Type B pancreatic cell (in vitro differentiated cells): ENCODE measurements around the gene STK36. TPM values are rescaled to one million over a fixed set of nuclear protein-coding genes. Genes with fewer than 3 reads are reported as not detected.
A peak's percentile ranks its signal among the peaks of the same experiment; 100 is the strongest.

Experiments used
- DNase-seq: peaks from one replicate; pipeline ENCODE4 v3.0.0; 2021; ENCODE audit warnings: mixed read lengths; ENCODE audit not compliant: unreplicated experiment; ENCODE audit errors: extremely low spot score
- H3K27ac Mint-ChIP-seq: 2 replicates; pipeline ENCODE4 v1.8.0; 2021; ENCODE audit warnings: mild to moderate bottlenecking, mixed read lengths
- H3K27me3 Mint-ChIP-seq: 2 replicates; pipeline ENCODE4 v1.8.0; 2021; ENCODE audit warnings: mixed read lengths
- H3K36me3 Mint-ChIP-seq: 2 replicates; pipeline ENCODE4 v1.8.0; 2021; ENCODE audit warnings: mixed read lengths
- H3K4me1 Mint-ChIP-seq: one replicate; pipeline ENCODE4 v1.8.0; 2021; ENCODE audit warnings: mixed read lengths; ENCODE audit not compliant: unreplicated experiment
- H3K4me3 Mint-ChIP-seq: 2 replicates; pipeline ENCODE4 v1.8.0; 2021; ENCODE audit warnings: mild to moderate bottlenecking, mixed read lengths
- H3K9me3 Mint-ChIP-seq: 2 replicates; pipeline ENCODE4 v1.8.0; 2021; ENCODE audit warnings: mixed read lengths
- total RNA-seq: library from RNA; stranded (reverse); gene quantifications from 2 replicates; pipeline ENCODE4 v1.2.1, GENCODE V29; 2021; ENCODE audit warnings: low replicate concordance
- TF ChIP-seq, protein P1 (sequence below): fragments of 200-600 bp; sonication (generic); conservative IDR thresholded peaks from 2 replicates; pipeline ENCODE4 v1.5.0; 2021; ENCODE audit warnings: antibody characterized with exemption, mild to moderate bottlenecking

The STK36 gene
- total RNA-seq, 1 donor from 2014 or later, result 102 TPM

DNA sequence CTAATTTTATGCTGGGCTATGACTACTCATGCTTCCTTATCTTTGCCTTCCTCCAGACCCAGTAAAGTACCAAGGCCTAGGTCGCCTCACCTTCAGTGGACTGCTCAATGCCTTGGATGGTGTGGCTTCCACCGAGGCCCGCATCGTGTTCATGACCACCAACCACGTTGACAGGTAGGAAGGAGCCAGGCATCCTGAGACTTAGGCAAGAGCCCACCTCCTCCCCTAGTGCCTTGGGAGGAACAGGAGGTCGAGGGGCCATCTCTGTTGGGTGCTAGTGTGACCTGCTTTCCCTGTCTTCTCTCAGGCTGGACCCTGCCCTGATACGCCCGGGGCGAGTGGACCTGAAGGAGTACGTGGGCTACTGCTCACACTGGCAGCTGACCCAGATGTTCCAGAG is 9.1 kb upstream of the STK36 start:
- TF ChIP-seq, protein P1, sequence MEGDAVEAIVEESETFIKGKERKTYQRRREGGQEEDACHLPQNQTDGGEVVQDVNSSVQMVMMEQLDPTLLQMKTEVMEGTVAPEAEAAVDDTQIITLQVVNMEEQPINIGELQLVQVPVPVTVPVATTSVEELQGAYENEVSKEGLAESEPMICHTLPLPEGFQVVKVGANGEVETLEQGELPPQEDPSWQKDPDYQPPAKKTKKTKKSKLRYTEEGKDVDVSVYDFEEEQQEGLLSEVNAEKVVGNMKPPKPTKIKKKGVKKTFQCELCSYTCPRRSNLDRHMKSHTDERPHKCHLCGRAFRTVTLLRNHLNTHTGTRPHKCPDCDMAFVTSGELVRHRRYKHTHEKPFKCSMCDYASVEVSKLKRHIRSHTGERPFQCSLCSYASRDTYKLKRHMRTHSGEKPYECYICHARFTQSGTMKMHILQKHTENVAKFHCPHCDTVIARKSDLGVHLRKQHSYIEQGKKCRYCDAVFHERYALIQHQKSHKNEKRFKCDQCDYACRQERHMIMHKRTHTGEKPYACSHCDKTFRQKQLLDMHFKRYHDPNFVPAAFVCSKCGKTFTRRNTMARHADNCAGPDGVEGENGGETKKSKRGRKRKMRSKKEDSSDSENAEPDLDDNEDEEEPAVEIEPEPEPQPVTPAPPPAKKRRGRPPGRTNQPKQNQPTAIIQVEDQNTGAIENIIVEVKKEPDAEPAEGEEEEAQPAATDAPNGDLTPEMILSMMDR, result no peak
- H3K36me3 Mint-ChIP-seq, result peaks cover 11% of the 10 kb centered on the region
- H3K27me3 Mint-ChIP-seq, result no peaks in the 10 kb centered on the region
- H3K4me3 Mint-ChIP-seq, result no peak overlapping the region
- DNase-seq, result no peak
- no peak overlapping the region for H3K27ac Mint-ChIP-seq
- no peaks in the 10 kb centered on the region for H3K9me3 Mint-ChIP-seq
- H3K4me1 Mint-ChIP-seq, result peaks cover 18% of the 10 kb centered on the region

DNA sequence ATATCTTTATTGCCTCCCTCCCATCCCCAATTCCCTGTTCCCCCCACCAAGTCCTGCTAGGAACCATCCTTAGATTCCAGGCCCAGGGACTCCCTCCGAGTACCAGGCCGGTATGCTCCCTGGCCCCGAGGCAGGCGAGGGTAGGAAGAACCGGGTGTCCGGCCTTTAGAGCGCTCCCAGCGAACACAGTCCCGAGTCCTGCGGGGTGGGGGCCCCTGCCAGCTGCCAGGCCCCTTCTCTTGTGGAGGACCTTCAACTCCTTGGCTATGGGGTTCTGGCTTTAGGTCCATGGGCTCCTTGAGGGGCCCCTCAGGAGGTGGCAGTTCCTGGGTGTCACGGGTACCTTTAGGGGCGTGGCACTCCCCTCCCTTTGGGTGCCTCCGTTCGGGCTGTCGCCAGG is 8.0 kb upstream of the STK36 start:
- peaks cover 12% of the 10 kb centered on the region for H3K4me1 Mint-ChIP-seq
- no peak for DNase-seq
- H3K4me3 Mint-ChIP-seq, result no peak overlapping the region
- no peaks in the 10 kb centered on the region for H3K27me3 Mint-ChIP-seq
- peaks cover 8% of the 10 kb centered on the region for H3K36me3 Mint-ChIP-seq
- H3K9me3 Mint-ChIP-seq, result no peaks in the 10 kb centered on the region
- TF ChIP-seq, protein P1, result no peak
- H3K27ac Mint-ChIP-seq, result no peak overlapping the region

DNA sequence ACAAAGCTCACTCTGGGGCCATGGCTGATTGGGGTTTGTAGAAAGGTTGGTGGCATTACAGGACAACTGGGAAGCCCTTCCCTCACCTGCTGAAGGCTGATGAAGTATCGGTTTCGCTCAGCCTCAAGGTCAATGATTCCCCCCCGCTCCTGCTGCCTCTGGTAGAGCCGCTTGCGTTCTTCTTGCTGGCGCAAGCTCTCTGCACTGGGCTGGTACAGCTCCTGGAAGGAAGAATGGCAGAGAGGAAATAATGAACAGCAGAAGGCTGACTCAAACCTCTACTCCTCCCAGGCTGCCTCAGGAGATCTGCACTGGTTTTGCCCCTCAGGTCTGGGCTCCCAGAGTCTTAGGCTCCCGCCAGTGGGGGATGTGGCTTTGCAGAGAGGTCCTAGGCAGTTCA is 7.2 kb upstream of the STK36 start:
- Mint-ChIP-seq H3K4me1 (peaks cover 8% of the 10 kb centered on the region), H3K4me3 (no peak overlapping the region), H3K27ac (no peak overlapping the region), H3K36me3 (peaks cover 8% of the 10 kb centered on the region), H3K27me3 (no peaks in the 10 kb centered on the region), H3K9me3 (no peaks in the 10 kb centered on the region)
- TF ChIP-seq, protein P1, result no peak
- no peak for DNase-seq

DNA sequence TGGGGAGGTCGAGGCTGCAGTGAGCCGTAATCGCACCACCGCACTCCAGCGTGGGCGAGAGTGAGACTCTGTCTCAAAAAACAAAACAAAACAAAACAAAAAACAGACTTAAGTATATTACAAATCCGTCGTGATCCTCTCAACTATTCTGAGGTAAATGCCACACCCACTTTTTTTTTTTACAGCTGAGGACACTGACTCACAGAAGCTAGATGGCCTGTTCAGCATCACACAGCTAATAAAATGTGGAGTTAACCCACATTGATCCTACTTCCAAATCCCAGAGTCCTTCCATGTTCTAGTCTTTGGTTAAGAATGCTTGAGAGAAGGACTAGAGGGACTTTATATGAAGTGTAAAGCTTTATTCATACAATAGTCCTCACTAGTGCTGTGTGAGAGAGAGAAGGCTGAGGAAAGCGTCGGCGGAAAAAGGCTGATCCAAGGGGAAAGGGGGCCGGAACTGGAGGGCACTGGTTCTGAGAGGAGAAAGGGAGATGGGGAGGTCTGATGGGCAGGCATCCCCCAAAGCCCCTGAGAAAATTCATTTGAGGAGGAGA is 711 bp upstream of the STK36 start:
- TF ChIP-seq, protein P1, result no peak
- Mint-ChIP-seq H3K27me3 (no peaks in the 10 kb centered on the region), H3K4me3 (peak overlapping the region; percentile 99), H3K36me3 (peaks cover 4% of the 10 kb centered on the region), H3K9me3 (no peaks in the 10 kb centered on the region), H3K4me1 (peaks cover 21% of the 10 kb centered on the region), H3K27ac (peak overlapping the region; percentile 97)
- no peak for DNase-seq

DNA sequence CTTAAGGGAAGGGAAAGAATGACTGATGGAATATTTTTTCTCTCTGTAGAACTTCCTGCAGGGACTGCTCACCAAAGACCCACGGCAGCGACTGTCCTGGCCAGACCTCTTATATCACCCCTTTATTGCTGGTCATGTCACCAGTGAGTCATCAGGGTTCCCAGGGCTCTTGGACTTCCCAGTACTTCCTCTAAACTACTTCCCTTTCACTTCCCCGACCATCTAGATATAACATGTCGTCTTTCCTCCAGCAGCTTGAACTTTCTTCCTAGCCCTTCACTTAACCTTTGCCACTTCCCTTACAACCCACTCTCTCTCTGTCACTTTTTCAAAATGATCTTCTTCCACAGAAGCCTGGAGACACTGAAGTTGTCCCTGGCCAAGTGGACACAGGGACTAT is 7.2 kb downstream of the STK36 start:
- TF ChIP-seq, protein P1, result no peak
- peaks cover 11% of the 10 kb centered on the region for H3K36me3 Mint-ChIP-seq
- DNase-seq, result no peak
- no peak overlapping the region for H3K27ac Mint-ChIP-seq
- H3K9me3 Mint-ChIP-seq, result no peaks in the 10 kb centered on the region
- no peak overlapping the region for H3K4me3 Mint-ChIP-seq
- H3K4me1 Mint-ChIP-seq, result no peaks in the 10 kb centered on the region
- H3K27me3 Mint-ChIP-seq, result no peaks in the 10 kb centered on the region

DNA sequence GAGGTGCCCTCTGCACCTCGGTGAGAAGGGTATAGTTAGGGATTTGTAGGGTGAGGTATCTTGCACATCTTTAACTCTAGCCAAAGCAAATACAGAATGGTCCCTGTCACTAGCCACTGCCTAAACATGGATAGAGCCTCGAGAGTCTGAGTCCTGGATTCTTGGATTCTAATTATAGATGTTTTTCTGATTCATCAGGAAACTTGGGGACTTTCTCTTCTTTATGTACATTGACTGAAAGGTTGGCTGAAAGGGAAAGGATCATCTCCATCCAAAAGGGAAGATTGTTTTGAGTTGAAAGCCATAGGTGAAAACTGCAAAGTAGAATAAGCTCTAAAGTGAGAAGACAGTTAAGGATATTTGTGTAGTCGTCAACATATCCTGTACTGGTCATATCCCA is 8.2 kb downstream of the STK36 start:
- TF ChIP-seq, protein P1, result no peak
- no peaks in the 10 kb centered on the region for H3K27me3 Mint-ChIP-seq
- DNase-seq, result no peak
- H3K4me3 Mint-ChIP-seq, result no peak overlapping the region
- no peaks in the 10 kb centered on the region for H3K9me3 Mint-ChIP-seq
- H3K36me3 Mint-ChIP-seq, result peaks cover 18% of the 10 kb centered on the region
- no peaks in the 10 kb centered on the region for H3K4me1 Mint-ChIP-seq
- no peak overlapping the region for H3K27ac Mint-ChIP-seq
